Head of caudate nucleus (tissue), 42 donors: ENCODE data around the gene CAMK2N2.
A peak's percentile ranks its signal among the peaks of the same experiment; 100 is the strongest.

Experiments used
- DNase-seq, 42 donors: peaks; one replicate each; pipeline versions ENCODE4 v3.0.0 to v3.0.0-alpha.2; 2020 to 2021; ENCODE audit warnings: mixed read lengths in 7 of 42
- intact Hi-C: fragments of 100-400 bp; cut with DNase I; formaldehyde crosslinking; loops from one replicate; pipeline ENCODE4 v1.15.0; 2022

CAMK2N2 gene

GRCh38 chr3:184261270-184261853, at the start of gene CAMK2N2:
Gene CAMK2N2 (minus strand): TSS chr3:184261553. CDS start chr3:184261285, 268 bp downstream.
- peak in 37 of 42 donors; percentile 39 to 84 (median 60) for DNase-seq
- intact Hi-C loops: no loop called here

GRCh38 chr3:184308744-184309143, 47.4 kb upstream of the CAMK2N2 start:
- intact Hi-C loops: no loop called here
- no peak for DNase-seq

GRCh38 chr3:184307915-184308314, 46.6 kb upstream of the CAMK2N2 start:
- no peak for DNase-seq
- intact Hi-C loops: no loop called here

- DNase-seq: no peak
These were observed 45.1 kb upstream of the CAMK2N2 start for GRCh38 chr3:184306341-184306972.

GRCh38 chr3:184305577-184305976, 44.2 kb upstream of the CAMK2N2 start:
- intact Hi-C loops: no loop called here
- no peak for DNase-seq

More at GRCh38 chr3:184306341-184306972, 45.1 kb upstream of the CAMK2N2 start:
- intact Hi-C loops: no loop called here

- no peak for DNase-seq
- intact Hi-C loops: no loop called here
These were observed 39.0 kb upstream of the CAMK2N2 start for GRCh38 chr3:184300378-184300720.

GRCh38 chr3:184299488-184300377, 38.4 kb upstream of the CAMK2N2 start:
- intact Hi-C loops: loop anchor here (1.0 kb wide), 1 partner anchor 113 kb away; the partner anchor contains the start of gene ABCF3
- no peak for DNase-seq

- intact Hi-C loops: loop anchor here (1.0 kb wide), 1 partner anchor 113 kb away; the partner anchor contains the start of gene ABCF3
- peak; percentile 94 to 99 (median 98) for DNase-seq
These were observed 37.6 kb upstream of the CAMK2N2 start, which contains the start of gene PSMD2 for GRCh38 chr3:184298759-184299487. Gene PSMD2 (plus strand): TSS chr3:184299241. CDS start chr3:184299267, 26 bp downstream.

GRCh38 chr3:184296616-184297015, 35.3 kb upstream of the CAMK2N2 start:
- no peak for DNase-seq
- intact Hi-C loops: no loop called here

- DNase-seq: no peak
These were observed 34.4 kb upstream of the CAMK2N2 start for GRCh38 chr3:184295771-184296170.

GRCh38 chr3:184291738-184292445, 30.5 kb upstream of the CAMK2N2 start:
- no peak for DNase-seq
- intact Hi-C loops: loop anchor here (5.0 kb wide), 1 partner anchor 35 kb away; no protein-coding TSS in a partner anchor

More at GRCh38 chr3:184295771-184296170, 34.4 kb upstream of the CAMK2N2 start:
- intact Hi-C loops: no loop called here

- DNase-seq: no peak
- intact Hi-C loops: loop anchor here (5.0 kb wide), 1 partner anchor 34 kb away; no protein-coding TSS in a partner anchor
These were observed 29.8 kb upstream of the CAMK2N2 start for GRCh38 chr3:184291044-184291737.

- DNase-seq: no peak
- intact Hi-C loops: loop anchor here (5.0 kb wide), 1 partner anchor 33 kb away; no protein-coding TSS in a partner anchor
These were observed 29.0 kb upstream of the CAMK2N2 start for GRCh38 chr3:184290331-184290730.

- peak in 41 of 42 donors; percentile 22 to 82 (median 61) for DNase-seq
- intact Hi-C loops: no loop called here
These were observed 28.1 kb upstream of the CAMK2N2 start for GRCh38 chr3:184289426-184289938.

GRCh38 chr3:184284696-184285095, 23.3 kb upstream of the CAMK2N2 start:
- intact Hi-C loops: no loop called here
- peak in 32 of 42 donors; percentile 19 to 79 (median 44) for DNase-seq

GRCh38 chr3:184283681-184284080, 22.3 kb upstream of the CAMK2N2 start:
- intact Hi-C loops: no loop called here

GRCh38 chr3:184282941-184283340, 21.6 kb upstream of the CAMK2N2 start:
- intact Hi-C loops: no loop called here
- DNase-seq: no peak

More at GRCh38 chr3:184283681-184284080, 22.3 kb upstream of the CAMK2N2 start:
- no peak for DNase-seq
